ENCODE measurements around the gene MYT1.

- TF ChIP-seq PREB (CRISPR knock-in tag; IDR thresholded peaks at IDR 0.05), result no peak
- no peak for TF ChIP-seq MYC (CRISPR knock-in tag; IDR thresholded peaks at IDR 0.05; ENCODE audit: borderline replicate concordance)
- TF ChIP-seq EZH2 (conservative IDR thresholded peaks at IDR 0.05; ENCODE audit: low read depth, low read length), result no peak
- TF ChIP-seq SMC3 (IDR thresholded peaks at IDR 0.05; ENCODE audit: low read length), result no peak
- no peak for TF ChIP-seq ZNF232 (CRISPR knock-in tag; IDR thresholded peaks at IDR 0.05; ENCODE audit: borderline replicate concordance)
- no peak for TF ChIP-seq NFRKB (IDR thresholded peaks at IDR 0.05)
- no peak for TF ChIP-seq SALL1 (CRISPR knock-in tag; IDR thresholded peaks at IDR 0.05)
- no peak for TF ChIP-seq ARNTL (CRISPR knock-in tag; IDR thresholded peaks at IDR 0.05)
- TF ChIP-seq NR3C1 (CRISPR knock-in tag; IDR thresholded peaks at IDR 0.05), result no peak
Observed at GRCh38 chr20:64245746-64246595, 81.7 kb downstream of the MYT1 start.

Data from HepG2 (cell line).